Loucy (cell line): ENCODE results near the gene TMEM126A.

Experiments used
- EZH2phosphoT487 ChIP-seq: fragments of 200-600 bp; IDR thresholded peaks from 2 replicates; pipeline ENCODE4 v1.6.1; 2018; ENCODE audit warnings: antibody characterized with exemption, mild to moderate bottlenecking, moderate library complexity, borderline replicate concordance
- TF ChIP-seq, protein P1 (sequence below): fragments of 200-600 bp; sonication (generic); conservative IDR thresholded peaks from 2 replicates; pipeline ENCODE4 v1.5.1; 2014; ENCODE audit warnings: mild to moderate bottlenecking, antibody characterized with exemption, low read length

DNA sequence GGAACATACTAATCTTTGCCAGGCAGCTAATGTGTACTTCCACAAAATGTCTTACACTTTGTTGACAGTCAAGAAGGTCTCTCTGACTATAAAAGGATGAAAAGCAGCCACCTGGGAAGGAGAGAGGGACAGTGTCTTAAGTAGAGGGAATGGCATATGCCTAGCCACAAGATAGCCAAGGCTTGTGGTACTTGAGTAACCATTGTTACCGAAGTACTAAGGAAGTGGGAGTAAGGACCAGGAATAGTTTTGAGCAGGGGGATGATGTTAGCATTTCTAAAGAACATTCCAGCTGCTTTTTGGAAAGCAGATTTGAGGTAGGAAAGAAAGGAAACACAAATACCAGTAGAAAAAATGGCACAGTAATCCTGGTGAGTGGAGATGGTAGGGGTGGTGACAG lies 3.4 kb downstream of the TMEM126A start:
- TF ChIP-seq, protein P1, sequence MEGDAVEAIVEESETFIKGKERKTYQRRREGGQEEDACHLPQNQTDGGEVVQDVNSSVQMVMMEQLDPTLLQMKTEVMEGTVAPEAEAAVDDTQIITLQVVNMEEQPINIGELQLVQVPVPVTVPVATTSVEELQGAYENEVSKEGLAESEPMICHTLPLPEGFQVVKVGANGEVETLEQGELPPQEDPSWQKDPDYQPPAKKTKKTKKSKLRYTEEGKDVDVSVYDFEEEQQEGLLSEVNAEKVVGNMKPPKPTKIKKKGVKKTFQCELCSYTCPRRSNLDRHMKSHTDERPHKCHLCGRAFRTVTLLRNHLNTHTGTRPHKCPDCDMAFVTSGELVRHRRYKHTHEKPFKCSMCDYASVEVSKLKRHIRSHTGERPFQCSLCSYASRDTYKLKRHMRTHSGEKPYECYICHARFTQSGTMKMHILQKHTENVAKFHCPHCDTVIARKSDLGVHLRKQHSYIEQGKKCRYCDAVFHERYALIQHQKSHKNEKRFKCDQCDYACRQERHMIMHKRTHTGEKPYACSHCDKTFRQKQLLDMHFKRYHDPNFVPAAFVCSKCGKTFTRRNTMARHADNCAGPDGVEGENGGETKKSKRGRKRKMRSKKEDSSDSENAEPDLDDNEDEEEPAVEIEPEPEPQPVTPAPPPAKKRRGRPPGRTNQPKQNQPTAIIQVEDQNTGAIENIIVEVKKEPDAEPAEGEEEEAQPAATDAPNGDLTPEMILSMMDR: no peak
- no peak for TF ChIP-seq EZH2phosphoT487
